Osteoblast (primary cell): Measurements from ENCODE around the gene FAN1. TPM values are rescaled to one million over a fixed set of nuclear protein-coding genes. Genes with fewer than 3 reads are reported as not detected.

Experiments used
- DNase-seq: peaks from one replicate; pipeline ENCODE4 v3.0.0; 2011; ENCODE audit warnings: low spot score, mixed read lengths; ENCODE audit not compliant: insufficient read length; ENCODE audit errors: missing footprints
- H2AFZ ChIP-seq: 2 replicates; pipeline ENCODE4 v1.6.0; 2011; ENCODE audit warnings: mild to moderate bottlenecking, low read length
- H3K27ac ChIP-seq: 2 replicates; pipeline ENCODE4 v1.5.1; 2011; ENCODE audit warnings: mild to moderate bottlenecking, low read depth, low read length, moderate library complexity
- H3K27me3 ChIP-seq: 2 replicates; pipeline ENCODE4 v1.6.0; 2012; ENCODE audit warnings: mild to moderate bottlenecking, control low read depth, inconsistent platforms, low read length, moderate library complexity; ENCODE audit not compliant: insufficient read depth
- H3K36me3 ChIP-seq: 2 replicates; pipeline ENCODE4 v1.5.1; 2011; ENCODE audit warnings: mild to moderate bottlenecking, low read length, control low read depth, moderate library complexity; ENCODE audit not compliant: insufficient read depth
- H3K4me1 ChIP-seq: 2 replicates; pipeline ENCODE4 v1.5.1; 2011; ENCODE audit warnings: mild to moderate bottlenecking, low read length, control low read depth, moderate library complexity; ENCODE audit not compliant: insufficient read depth
- H3K4me2 ChIP-seq: 2 replicates; pipeline ENCODE4 v1.6.0; 2011; ENCODE audit warnings: mild to moderate bottlenecking, low read length; ENCODE audit not compliant: insufficient read depth
- H3K4me3 ChIP-seq: fragments of 200-600 bp; sonication (generic); 3 replicates; pipeline ENCODE4 v1.5.1; 2012; ENCODE audit warnings: mild to moderate bottlenecking, low read length, inconsistent platforms; ENCODE audit not compliant: insufficient read depth
- H3K79me2 ChIP-seq: 2 replicates; pipeline ENCODE4 v1.6.0; 2012; ENCODE audit warnings: mild to moderate bottlenecking, low read length, control low read depth, inconsistent platforms; ENCODE audit not compliant: insufficient read depth
- H3K9me3 ChIP-seq: 2 replicates; pipeline ENCODE4 v1.5.1; 2011; ENCODE audit warnings: low read depth, low read length, control low read depth
- H4K20me1 ChIP-seq: 2 replicates; pipeline ENCODE4 v1.6.0; 2012; ENCODE audit warnings: mild to moderate bottlenecking, low read length, control low read depth; ENCODE audit not compliant: insufficient read depth
- CTCF ChIP-seq: IDR thresholded peaks from 2 replicates; pipeline ENCODE4 v1.5.1; 2011; ENCODE audit warnings: mild to moderate bottlenecking, low read depth, low read length, moderate library complexity; ENCODE audit errors: extremely low read depth
- small RNA-seq: library from RNA; depleted of rRNA; stranded (forward); fragments of <200 nt; gene quantifications from one replicate; pipeline ENCODE3, GENCODE V24; 2012
- total RNA-seq: library from RNA; depleted of rRNA; stranded (reverse); fragments of >200 nt; gene quantifications from 2 replicates; pipeline ENCODE4 v1.2.3, GENCODE V29; 2012

Gene FAN1
- total RNA-seq, 1 donor: 16.3 TPM

- Histone ChIP-seq H3K36me3 (no peaks in the 10 kb centered on the region), H4K20me1 (peaks cover 3% of the 10 kb centered on the region), H3K4me1 (peaks cover 7% of the 10 kb centered on the region), H3K27me3 (no peaks in the 10 kb centered on the region), H3K4me2 (peak within 1 kb of the TSS; percentile 83), H3K79me2 (peaks cover 36% of the 10 kb centered on the region), H3K9me3 (no peaks in the 10 kb centered on the region), H3K4me3 (peak within 1 kb of the TSS; percentile 94), H3K27ac (peak within 1 kb of the TSS; percentile 79), H2AFZ (peak within 1 kb of the TSS; percentile 93)
- TF ChIP-seq CTCF: no peak
- peak; percentile 97 for DNase-seq
Observed at GRCh38 chr15:30991255-30992235, 87.8 kb downstream of the FAN1 start, which contains the start of gene MTMR10. MTMR10 (minus strand) TSS chr15:30991628; CDS start chr15:30991506, 122 bp downstream.

GRCh38 chr15:30992249-30992864 is 88.6 kb downstream of the FAN1 start:
- Histone ChIP-seq H3K4me2 (peak overlapping the region; percentile 83), H3K4me1 (peaks cover 7% of the 10 kb centered on the region), H3K27me3 (no peaks in the 10 kb centered on the region), H3K79me2 (peaks cover 30% of the 10 kb centered on the region), H3K4me3 (peak overlapping the region; percentile 94), H2AFZ (peak overlapping the region; percentile 93), H3K36me3 (no peaks in the 10 kb centered on the region), H4K20me1 (peaks cover 3% of the 10 kb centered on the region), H3K27ac (peak overlapping the region; percentile 79), H3K9me3 (no peaks in the 10 kb centered on the region)
- TF ChIP-seq CTCF: no peak
- DNase-seq: no peak

Small RNAs within 50 kb of the gene (small RNA-seq; reads per million reads assigned to genes)
- gene RNU6-466P: not detected

Other genes with a start within 250 kb of the FAN1 start
- 17.4 and 21.8 TPM in 2 replicates for gene MTMR10, start 87.7 kb downstream of the FAN1 start, total RNA-seq
- gene TRPM1, start 197.8 kb downstream of the FAN1 start, total RNA-seq: under 0.01 TPM in 1 of 2 replicates, not detected in the other